Measurements from ENCODE around the gene METTL21C. TPM values are rescaled to one million over a fixed set of nuclear protein-coding genes. Genes with fewer than 3 reads are reported as not detected.

The METTL21C gene
- total RNA-seq, 2 donors from 2014 or later: not detected

DNA sequence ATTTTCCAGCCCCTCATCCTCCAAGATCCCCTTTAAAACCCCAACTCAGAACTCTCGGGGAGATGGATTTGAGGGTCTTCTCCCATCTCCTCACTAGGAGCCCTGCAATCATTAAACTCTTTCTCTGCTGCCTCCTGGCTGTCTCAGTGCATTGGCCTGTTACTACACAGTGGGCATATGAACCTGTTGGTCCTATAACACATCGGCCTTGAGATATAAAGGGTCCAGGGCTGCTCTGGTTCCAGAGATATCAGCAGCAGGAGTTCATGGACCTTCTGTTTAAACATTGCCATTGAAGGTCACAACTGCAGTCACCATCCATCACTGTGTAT, 3.8 kb upstream of the METTL21C start:
- H3K36me3 ChIP-seq: no peaks in the 10 kb centered on the region
- DNase-seq (ENCODE audit: low spot score) (no peak), ATAC-seq (ENCODE audit: insufficient number of reproducible peaks, low FRiP score, low read depth) (no peak)
- TF ChIP-seq, protein P1, sequence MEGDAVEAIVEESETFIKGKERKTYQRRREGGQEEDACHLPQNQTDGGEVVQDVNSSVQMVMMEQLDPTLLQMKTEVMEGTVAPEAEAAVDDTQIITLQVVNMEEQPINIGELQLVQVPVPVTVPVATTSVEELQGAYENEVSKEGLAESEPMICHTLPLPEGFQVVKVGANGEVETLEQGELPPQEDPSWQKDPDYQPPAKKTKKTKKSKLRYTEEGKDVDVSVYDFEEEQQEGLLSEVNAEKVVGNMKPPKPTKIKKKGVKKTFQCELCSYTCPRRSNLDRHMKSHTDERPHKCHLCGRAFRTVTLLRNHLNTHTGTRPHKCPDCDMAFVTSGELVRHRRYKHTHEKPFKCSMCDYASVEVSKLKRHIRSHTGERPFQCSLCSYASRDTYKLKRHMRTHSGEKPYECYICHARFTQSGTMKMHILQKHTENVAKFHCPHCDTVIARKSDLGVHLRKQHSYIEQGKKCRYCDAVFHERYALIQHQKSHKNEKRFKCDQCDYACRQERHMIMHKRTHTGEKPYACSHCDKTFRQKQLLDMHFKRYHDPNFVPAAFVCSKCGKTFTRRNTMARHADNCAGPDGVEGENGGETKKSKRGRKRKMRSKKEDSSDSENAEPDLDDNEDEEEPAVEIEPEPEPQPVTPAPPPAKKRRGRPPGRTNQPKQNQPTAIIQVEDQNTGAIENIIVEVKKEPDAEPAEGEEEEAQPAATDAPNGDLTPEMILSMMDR (IDR thresholded peaks at IDR 0.05): no peak
- H3K27ac ChIP-seq: no peak overlapping the region
- H3K9me3 ChIP-seq: no peaks in the 10 kb centered on the region
- H3K27me3 ChIP-seq (replicated peaks; ENCODE audit: insufficient read depth): no peaks in the 10 kb centered on the region
- no peak overlapping the region for H3K4me3 ChIP-seq
- no peaks in the 10 kb centered on the region for H3K4me1 ChIP-seq (ENCODE audit: control insufficient read depth in 1 of 2, low read depth in 2 of 2)

DNA sequence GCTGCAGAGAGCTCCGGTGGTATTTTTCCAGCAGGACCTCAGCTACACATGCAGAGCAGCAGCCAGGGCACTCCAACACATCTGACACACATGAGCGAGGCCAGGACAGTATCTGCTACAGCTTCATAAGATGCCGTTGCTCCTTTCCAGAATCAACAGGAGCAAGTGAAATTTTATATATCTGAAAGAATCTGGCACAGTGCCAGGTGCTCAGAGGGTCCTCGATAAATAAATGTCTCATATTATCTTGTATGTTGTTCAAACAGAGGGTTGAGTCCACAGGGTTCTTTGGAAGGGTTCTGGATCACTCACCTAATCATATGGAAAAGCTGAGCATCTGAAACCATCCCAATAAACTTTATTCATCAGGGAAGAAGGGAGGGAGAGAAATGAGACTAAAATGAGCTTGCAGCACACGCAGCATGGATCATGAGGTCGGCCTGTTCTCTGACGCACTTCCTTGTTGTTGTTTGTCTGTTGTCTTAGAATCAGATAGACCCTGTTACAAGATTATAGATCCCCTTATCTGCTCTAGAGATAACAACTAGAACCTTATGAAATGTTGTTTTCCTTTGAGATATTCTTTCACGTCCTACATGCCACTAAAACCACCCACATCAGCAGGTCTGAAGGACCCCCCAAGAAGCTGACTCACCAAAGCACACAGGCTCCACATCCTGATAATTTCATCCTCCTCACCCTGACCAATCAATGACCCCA, 3.2 kb upstream of the METTL21C start:
- Histone ChIP-seq H3K4me1 (ENCODE audit: control insufficient read depth in 1 of 2, low read depth in 2 of 2) (no peaks in the 10 kb centered on the region), H3K36me3 (no peaks in the 10 kb centered on the region), H3K27ac (no peak overlapping the region), H3K9me3 (no peaks in the 10 kb centered on the region), H3K4me3 (no peak overlapping the region), H3K27me3 (replicated peaks; ENCODE audit: insufficient read depth) (no peaks in the 10 kb centered on the region)
- TF ChIP-seq, protein P1 (IDR thresholded peaks at IDR 0.05): no peak
- DNase-seq (ENCODE audit: low spot score): no peak
- no peak for ATAC-seq (ENCODE audit: insufficient number of reproducible peaks, low FRiP score, low read depth)

DNA sequence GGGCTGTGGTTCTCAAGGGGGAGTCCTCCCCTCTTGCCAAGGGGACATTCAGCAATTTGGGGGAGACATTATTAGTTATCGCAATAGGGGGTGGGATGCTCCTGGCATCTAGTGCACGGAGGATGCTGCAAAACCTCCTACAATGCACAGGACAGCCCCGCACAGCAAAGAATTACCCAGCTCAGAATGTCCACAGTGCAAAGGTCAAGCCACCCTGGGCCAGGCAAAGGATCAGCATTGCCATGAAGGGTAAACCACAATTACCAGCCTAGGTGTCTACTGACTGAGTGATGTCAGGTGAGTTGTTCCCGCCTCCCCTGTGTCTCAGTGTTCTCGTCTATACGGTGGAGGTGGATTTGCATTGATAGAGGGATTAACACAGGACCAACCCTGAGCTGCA, 2.4 kb upstream of the METTL21C start:
- TF ChIP-seq, protein P1 (IDR thresholded peaks at IDR 0.05): no peak
- H3K9me3 ChIP-seq: no peaks in the 10 kb centered on the region
- no peak for DNase-seq (ENCODE audit: low spot score)
- ATAC-seq (ENCODE audit: insufficient number of reproducible peaks, low FRiP score, low read depth): no peak
- no peaks in the 10 kb centered on the region for H3K27me3 ChIP-seq (replicated peaks; ENCODE audit: insufficient read depth)
- H3K4me3 ChIP-seq: no peak overlapping the region
- no peak overlapping the region for H3K27ac ChIP-seq
- H3K36me3 ChIP-seq: no peaks in the 10 kb centered on the region
- no peaks in the 10 kb centered on the region for H3K4me1 ChIP-seq (ENCODE audit: control insufficient read depth in 1 of 2, low read depth in 2 of 2)

DNA sequence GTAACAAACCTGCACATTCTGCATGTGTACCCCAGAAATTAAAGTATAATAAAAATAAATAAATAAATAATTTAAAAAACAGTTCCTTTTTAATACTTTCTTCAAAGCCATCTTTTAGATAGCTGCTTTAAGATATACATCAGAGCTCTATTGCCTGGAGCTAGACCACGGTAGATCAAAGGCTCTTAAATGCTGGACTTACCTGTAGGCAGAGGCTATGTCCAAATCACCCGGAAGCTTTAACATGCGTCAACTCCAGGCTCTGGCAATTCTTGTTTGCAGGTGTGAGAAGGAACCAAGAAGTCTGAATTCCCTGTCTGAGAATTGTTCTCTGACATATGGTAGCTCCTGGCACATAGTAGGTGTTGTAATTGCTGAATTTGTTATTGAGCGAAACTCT, 1.6 kb upstream of the METTL21C start:
- no peaks in the 10 kb centered on the region for H3K4me1 ChIP-seq (ENCODE audit: control insufficient read depth in 1 of 2, low read depth in 2 of 2)
- no peak overlapping the region for H3K4me3 ChIP-seq
- no peaks in the 10 kb centered on the region for H3K27me3 ChIP-seq (replicated peaks; ENCODE audit: insufficient read depth)
- H3K36me3 ChIP-seq: no peaks in the 10 kb centered on the region
- ATAC-seq (ENCODE audit: insufficient number of reproducible peaks, low FRiP score, low read depth) (no peak), DNase-seq (ENCODE audit: low spot score) (no peak)
- TF ChIP-seq, protein P1 (IDR thresholded peaks at IDR 0.05): no peak
- H3K9me3 ChIP-seq: no peaks in the 10 kb centered on the region
- no peak overlapping the region for H3K27ac ChIP-seq

DNA sequence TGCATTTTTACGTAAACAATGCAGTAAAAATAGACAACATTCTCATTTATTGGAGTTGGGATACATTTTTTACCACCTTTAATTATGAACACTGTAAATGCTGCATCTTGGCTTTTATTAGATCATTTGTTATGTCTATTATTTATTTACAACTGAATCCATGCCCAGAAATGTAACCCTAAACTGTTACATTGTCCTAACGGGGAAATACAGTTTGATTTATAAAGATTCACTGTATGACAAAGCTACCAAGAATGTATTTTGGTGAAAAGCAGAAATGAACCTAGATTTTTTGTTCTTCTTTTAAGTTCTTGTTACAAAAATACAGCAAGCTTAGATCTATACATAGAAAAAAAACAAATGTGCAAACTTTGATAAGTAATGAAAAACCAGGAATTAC, 1.1 kb downstream of the METTL21C start:
- ATAC-seq (ENCODE audit: insufficient number of reproducible peaks, low FRiP score, low read depth) (no peak), DNase-seq (ENCODE audit: low spot score) (no peak)
- Histone ChIP-seq H3K27me3 (replicated peaks; ENCODE audit: insufficient read depth) (no peaks in the 10 kb centered on the region), H3K4me1 (ENCODE audit: control insufficient read depth in 1 of 2, low read depth in 2 of 2) (no peaks in the 10 kb centered on the region), H3K27ac (no peak overlapping the region), H3K9me3 (no peaks in the 10 kb centered on the region), H3K4me3 (no peak overlapping the region), H3K36me3 (no peaks in the 10 kb centered on the region)
- TF ChIP-seq, protein P1 (IDR thresholded peaks at IDR 0.05): no peak
